OCI-LY1 (cell line): ENCODE measurements around the gene KLHL29.
"Not testable (repeated sequence)": the region's sequence is repeated elsewhere in the genome, so short reads cannot be mapped to it uniquely, and the experiment has no call there.

Experiments used
- H2AFZ ChIP-seq: fragments of 200-600 bp; sonication (generic), shearing (Covaris generic); 2 replicates; pipeline ENCODE4 v1.6.0; 2014; ENCODE audit warnings: antibody characterized with exemption, mild to moderate bottlenecking, low read length
- H3F3A ChIP-seq: fragments of 200-600 bp; sonication (generic), shearing (Covaris generic); 2 replicates; pipeline ENCODE4 v1.6.0; 2014; ENCODE audit warnings: mild to moderate bottlenecking, antibody characterized with exemption, low read length, moderate library complexity; ENCODE audit not compliant: insufficient read depth
- H3K27ac ChIP-seq: fragments of 200-600 bp; sonication (generic); 2 replicates; pipeline ENCODE4 v1.5.1; 2014; ENCODE audit warnings: low read length, mixed run types, mild to moderate bottlenecking, low read depth; ENCODE audit not compliant: poor library complexity, severe bottlenecking
- H3K27me3 ChIP-seq: fragments of 200-600 bp; sonication (generic); 2 replicates; pipeline ENCODE4 v1.6.0; 2014; ENCODE audit warnings: antibody characterized with exemption, mild to moderate bottlenecking, low read length, moderate library complexity; ENCODE audit not compliant: insufficient read depth
- H3K36me3 ChIP-seq: fragments of 200-600 bp; sonication (generic); 2 replicates; pipeline ENCODE4 v1.6.1; 2014; ENCODE audit warnings: mild to moderate bottlenecking, antibody characterized with exemption, low read length, moderate library complexity, mixed read lengths; ENCODE audit not compliant: insufficient read depth
- H3K4me1 ChIP-seq: fragments of 200-600 bp; sonication (generic); 2 replicates; pipeline ENCODE4 v1.5.1; 2014; ENCODE audit warnings: mild to moderate bottlenecking, low read length, moderate library complexity; ENCODE audit not compliant: insufficient read depth, severe bottlenecking
- H3K4me2 ChIP-seq: fragments of 200-600 bp; sonication (generic), shearing (Covaris generic); 2 replicates; pipeline ENCODE4 v1.6.1; 2014; ENCODE audit warnings: low read length
- H3K4me3 ChIP-seq: fragments of 200-600 bp; sonication (generic); 2 replicates; pipeline ENCODE4 v1.5.1; 2014; ENCODE audit warnings: low read length, low read depth, mild to moderate bottlenecking, mixed read lengths; ENCODE audit not compliant: poor library complexity, severe bottlenecking
- H3K79me2 ChIP-seq: fragments of 200-600 bp; shearing (Covaris generic); 2 replicates; pipeline ENCODE4 v1.6.1; 2016; ENCODE audit warnings: mixed run types, low read length, mixed read lengths; ENCODE audit not compliant: insufficient read depth
- H3K9ac ChIP-seq: fragments of 200-600 bp; sonication (generic), shearing (Covaris generic); 2 replicates; pipeline ENCODE4 v1.6.1; 2014; ENCODE audit warnings: mild to moderate bottlenecking, low read length, mixed read lengths
- H3K9me2 ChIP-seq: fragments of 200-600 bp; sonication (generic), shearing (Covaris generic); 2 replicates; pipeline ENCODE4 v1.6.1; 2014; ENCODE audit warnings: low read depth, mild to moderate bottlenecking, low read length, mixed read lengths
- H3K9me3 ChIP-seq: fragments of 200-600 bp; shearing (Covaris generic); 2 replicates; pipeline ENCODE4 v1.6.1; 2014; ENCODE audit warnings: low read length, mixed read lengths
- H4K20me1 ChIP-seq: fragments of 200-600 bp; sonication (generic), shearing (Covaris generic); 2 replicates; pipeline ENCODE4 v1.6.0; 2016; ENCODE audit warnings: mild to moderate bottlenecking, low read length; ENCODE audit not compliant: insufficient read depth
- EZH2 ChIP-seq: fragments of 200-600 bp; sonication (generic), shearing (Covaris generic); IDR thresholded peaks from 2 replicates; pipeline ENCODE4 v1.8.0; 2017; ENCODE audit warnings: borderline replicate concordance, mixed run types, mild to moderate bottlenecking, antibody characterized with exemption, low read length, moderate library complexity, mixed read lengths
- TF ChIP-seq, protein P1 (sequence below): fragments of 200-600 bp; sonication (generic), shearing (Covaris generic); IDR thresholded peaks from 2 replicates; pipeline ENCODE4 v1.5.1; 2017; ENCODE audit warnings: mild to moderate bottlenecking, antibody characterized with exemption, low read length, moderate library complexity, mixed read lengths

KLHL29 gene

DNA sequence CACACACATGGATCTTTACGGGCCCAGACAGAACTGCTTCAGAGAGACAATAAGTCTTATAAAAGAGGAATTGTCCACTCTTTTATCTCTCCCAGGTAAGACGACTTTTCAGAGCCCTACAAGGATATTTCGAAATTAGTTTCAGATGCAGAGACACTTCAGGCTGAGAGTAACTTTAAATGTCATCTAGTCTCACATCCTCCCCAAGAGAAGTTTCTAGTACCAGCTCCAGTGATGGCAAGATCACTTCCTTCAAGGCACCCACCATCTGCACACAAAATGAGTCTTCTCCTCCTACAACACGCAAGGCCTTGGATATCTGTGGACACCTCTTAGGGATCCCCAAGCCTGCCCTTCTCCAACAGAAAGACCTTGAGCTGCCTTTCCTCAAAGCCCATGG lies 39.0 kb upstream of the KLHL29 start:
- Histone ChIP-seq H3K9me2 (no peaks in the 10 kb centered on the region), H4K20me1 (no peaks in the 10 kb centered on the region), H2AFZ (no peak overlapping the region), H3K9ac (no peak overlapping the region), H3K27me3 (no peaks in the 10 kb centered on the region), H3K9me3 (no peaks in the 10 kb centered on the region), H3K36me3 (no peaks in the 10 kb centered on the region), H3K27ac (no peak overlapping the region), H3K4me1 (no peaks in the 10 kb centered on the region), H3K79me2 (no peaks in the 10 kb centered on the region), H3K4me3 (no peak overlapping the region), H3F3A (no peaks in the 10 kb centered on the region), H3K4me2 (no peak overlapping the region)
- TF ChIP-seq, protein P1, sequence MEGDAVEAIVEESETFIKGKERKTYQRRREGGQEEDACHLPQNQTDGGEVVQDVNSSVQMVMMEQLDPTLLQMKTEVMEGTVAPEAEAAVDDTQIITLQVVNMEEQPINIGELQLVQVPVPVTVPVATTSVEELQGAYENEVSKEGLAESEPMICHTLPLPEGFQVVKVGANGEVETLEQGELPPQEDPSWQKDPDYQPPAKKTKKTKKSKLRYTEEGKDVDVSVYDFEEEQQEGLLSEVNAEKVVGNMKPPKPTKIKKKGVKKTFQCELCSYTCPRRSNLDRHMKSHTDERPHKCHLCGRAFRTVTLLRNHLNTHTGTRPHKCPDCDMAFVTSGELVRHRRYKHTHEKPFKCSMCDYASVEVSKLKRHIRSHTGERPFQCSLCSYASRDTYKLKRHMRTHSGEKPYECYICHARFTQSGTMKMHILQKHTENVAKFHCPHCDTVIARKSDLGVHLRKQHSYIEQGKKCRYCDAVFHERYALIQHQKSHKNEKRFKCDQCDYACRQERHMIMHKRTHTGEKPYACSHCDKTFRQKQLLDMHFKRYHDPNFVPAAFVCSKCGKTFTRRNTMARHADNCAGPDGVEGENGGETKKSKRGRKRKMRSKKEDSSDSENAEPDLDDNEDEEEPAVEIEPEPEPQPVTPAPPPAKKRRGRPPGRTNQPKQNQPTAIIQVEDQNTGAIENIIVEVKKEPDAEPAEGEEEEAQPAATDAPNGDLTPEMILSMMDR: no peak
- TF ChIP-seq EZH2: no peak

DNA sequence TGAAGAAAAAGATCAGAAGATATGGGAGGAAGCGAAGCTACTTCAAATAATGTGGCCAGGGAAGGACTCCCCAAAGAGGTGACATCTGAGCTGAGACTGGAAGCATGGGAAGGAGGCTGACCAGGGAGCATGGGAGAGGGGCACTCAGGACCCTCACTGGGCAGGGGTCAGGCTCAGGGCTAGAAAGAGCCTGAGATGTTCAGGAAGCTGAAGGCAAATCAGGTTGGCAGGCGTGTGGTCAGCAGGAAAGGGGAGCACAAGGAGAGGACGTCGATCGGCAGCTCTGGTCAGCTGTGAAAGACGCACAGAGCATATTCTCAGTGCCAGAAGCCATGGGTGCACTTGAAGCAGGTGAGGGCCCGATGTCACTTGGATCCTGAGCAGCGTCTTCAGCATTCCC lies 38.2 kb upstream of the KLHL29 start:
- Histone ChIP-seq H3K36me3 (no peaks in the 10 kb centered on the region), H3F3A (no peaks in the 10 kb centered on the region), H3K9me2 (no peaks in the 10 kb centered on the region), H3K4me1 (no peaks in the 10 kb centered on the region), H3K4me3 (no peak overlapping the region), H3K9me3 (no peaks in the 10 kb centered on the region), H3K9ac (no peak overlapping the region), H2AFZ (no peak overlapping the region), H3K27me3 (no peaks in the 10 kb centered on the region), H3K27ac (no peak overlapping the region), H3K79me2 (no peaks in the 10 kb centered on the region), H3K4me2 (no peak overlapping the region), H4K20me1 (no peaks in the 10 kb centered on the region)
- TF ChIP-seq, protein P1: no peak
- TF ChIP-seq EZH2: no peak

DNA sequence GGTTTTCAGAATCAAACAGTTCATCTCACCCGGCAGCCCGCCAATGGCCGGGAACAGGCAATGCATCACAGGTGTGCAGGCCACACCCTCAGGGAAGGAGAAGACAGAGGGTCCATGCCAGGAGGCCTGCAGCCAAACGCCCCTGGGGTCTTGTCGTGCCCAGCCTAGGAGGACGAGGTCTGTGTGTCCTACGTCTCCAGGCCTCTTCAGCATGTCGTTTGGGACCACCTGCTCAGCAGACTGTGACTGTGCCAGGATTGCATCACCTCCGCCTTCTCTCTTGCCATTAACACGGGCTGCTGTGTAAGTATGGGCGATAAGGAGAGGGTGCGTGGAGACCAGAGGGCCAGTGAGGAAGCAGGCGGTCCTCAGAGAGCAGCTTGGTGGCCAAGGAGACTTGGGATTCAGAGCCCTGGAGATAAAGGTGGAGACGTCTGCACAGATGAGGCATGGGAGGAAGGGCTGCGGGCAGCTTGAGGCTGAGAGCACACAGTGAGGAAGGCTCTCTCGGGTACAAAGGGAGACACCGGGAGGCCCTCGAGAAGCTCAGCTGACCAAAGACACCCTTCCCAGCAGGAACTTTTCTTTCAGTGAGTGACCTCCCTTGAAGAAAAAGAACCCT lies 37.4 kb upstream of the KLHL29 start:
- TF ChIP-seq, protein P1: no peak
- no peak for TF ChIP-seq EZH2
- Histone ChIP-seq H3K9me2 (no peaks in the 10 kb centered on the region), H2AFZ (no peak overlapping the region), H3K4me1 (no peaks in the 10 kb centered on the region), H3K79me2 (no peaks in the 10 kb centered on the region), H3K4me3 (no peak overlapping the region), H3K4me2 (no peak overlapping the region), H3K9me3 (no peaks in the 10 kb centered on the region), H3K36me3 (no peaks in the 10 kb centered on the region), H3F3A (no peaks in the 10 kb centered on the region), H3K27me3 (no peaks in the 10 kb centered on the region), H3K9ac (no peak overlapping the region), H4K20me1 (no peaks in the 10 kb centered on the region), H3K27ac (no peak overlapping the region)

DNA sequence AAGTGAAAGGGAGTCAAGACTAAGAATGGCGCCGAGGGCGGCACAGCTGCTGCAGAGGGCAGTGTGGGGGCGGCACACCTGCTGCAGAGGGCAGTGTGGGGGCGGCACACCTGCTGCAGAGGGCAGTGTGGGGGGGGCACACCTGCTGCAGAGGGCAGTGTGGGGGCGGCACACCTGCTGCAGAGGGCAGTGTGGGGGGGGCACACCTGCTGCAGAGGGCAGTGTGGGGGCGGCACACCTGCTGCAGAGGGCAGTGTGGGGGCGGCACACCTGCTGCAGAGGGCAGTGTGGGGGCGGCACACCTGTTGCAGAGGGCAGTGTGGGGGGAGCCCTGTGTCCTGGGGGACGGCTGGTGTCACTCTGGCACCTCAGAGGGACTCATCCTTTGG lies 36.9 kb upstream of the KLHL29 start:
- H3K79me2 ChIP-seq, H3K4me2 ChIP-seq, H3K27ac ChIP-seq, H3F3A ChIP-seq, H3K27me3 ChIP-seq, H3K36me3 ChIP-seq, H3K9me3 ChIP-seq, H3K9ac ChIP-seq, H3K9me2 ChIP-seq, H3K4me3 ChIP-seq, H3K4me1 ChIP-seq, H2AFZ ChIP-seq, H4K20me1 ChIP-seq: not testable (repeated sequence)
